C4-2B (cell line): ENCODE measurements around the gene WDR83.

Source experiments
- ZFX ChIP-seq: fragments of 450-650 bp; IDR thresholded peaks from 2 replicates; pipeline ENCODE4 v1.6.1; 2017
- TF ChIP-seq, protein P1 (sequence below): fragments of 450-650 bp; conservative IDR thresholded peaks from 2 replicates; pipeline ENCODE4 v1.5.1; 2017; ENCODE audit warnings: mild to moderate bottlenecking

DNA sequence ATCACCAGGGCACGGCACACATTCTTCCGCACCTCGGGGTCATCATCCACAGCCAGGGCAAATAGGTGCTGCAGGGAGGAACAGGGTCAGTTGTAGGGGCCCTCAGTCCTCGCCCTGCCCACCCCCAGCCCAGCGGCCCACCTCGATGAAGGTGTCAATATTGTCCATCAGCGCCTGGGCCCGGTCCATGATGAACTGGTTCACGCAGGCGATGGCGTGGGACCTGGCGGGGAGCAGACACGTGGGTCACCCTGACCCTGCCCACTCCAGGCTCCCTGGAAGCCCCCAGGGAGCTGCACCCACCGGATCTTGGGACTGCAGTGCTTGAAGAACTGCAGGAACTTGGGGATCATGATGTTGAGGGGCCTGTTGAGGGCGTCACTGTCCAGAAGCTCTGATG lies 48.5 kb downstream of the WDR83 start:
- TF ChIP-seq, protein P1, sequence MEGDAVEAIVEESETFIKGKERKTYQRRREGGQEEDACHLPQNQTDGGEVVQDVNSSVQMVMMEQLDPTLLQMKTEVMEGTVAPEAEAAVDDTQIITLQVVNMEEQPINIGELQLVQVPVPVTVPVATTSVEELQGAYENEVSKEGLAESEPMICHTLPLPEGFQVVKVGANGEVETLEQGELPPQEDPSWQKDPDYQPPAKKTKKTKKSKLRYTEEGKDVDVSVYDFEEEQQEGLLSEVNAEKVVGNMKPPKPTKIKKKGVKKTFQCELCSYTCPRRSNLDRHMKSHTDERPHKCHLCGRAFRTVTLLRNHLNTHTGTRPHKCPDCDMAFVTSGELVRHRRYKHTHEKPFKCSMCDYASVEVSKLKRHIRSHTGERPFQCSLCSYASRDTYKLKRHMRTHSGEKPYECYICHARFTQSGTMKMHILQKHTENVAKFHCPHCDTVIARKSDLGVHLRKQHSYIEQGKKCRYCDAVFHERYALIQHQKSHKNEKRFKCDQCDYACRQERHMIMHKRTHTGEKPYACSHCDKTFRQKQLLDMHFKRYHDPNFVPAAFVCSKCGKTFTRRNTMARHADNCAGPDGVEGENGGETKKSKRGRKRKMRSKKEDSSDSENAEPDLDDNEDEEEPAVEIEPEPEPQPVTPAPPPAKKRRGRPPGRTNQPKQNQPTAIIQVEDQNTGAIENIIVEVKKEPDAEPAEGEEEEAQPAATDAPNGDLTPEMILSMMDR: no peak
- no peak for TF ChIP-seq ZFX
